ENCODE data around the gene SURF2.
"Not testable (repeated sequence)": the region's sequence is repeated elsewhere in the genome, so short reads cannot be mapped to it uniquely, and the experiment has no call there.

The SURF2 gene

DNA sequence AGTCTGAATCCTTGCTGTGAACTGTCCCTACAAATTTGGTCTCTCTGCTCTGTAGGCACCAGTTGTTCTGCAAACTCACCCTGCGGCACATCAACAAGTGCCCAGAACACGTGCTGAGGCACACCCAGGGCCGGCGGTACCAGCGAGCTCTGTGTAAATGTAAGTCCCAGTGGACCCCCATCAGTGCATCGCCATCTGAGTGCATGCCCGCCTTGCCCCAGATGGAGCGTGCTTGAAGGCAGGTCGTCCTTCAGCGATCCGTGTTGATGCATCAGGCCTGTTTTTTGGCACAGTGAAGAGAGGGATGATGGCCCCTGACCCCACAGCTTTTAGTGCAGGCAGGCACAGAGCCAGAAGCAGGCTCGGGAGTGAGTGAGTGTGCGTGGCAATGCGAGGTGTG, 1.3 kb downstream of the SURF2 start:
- no peak for DNase-seq

DNA sequence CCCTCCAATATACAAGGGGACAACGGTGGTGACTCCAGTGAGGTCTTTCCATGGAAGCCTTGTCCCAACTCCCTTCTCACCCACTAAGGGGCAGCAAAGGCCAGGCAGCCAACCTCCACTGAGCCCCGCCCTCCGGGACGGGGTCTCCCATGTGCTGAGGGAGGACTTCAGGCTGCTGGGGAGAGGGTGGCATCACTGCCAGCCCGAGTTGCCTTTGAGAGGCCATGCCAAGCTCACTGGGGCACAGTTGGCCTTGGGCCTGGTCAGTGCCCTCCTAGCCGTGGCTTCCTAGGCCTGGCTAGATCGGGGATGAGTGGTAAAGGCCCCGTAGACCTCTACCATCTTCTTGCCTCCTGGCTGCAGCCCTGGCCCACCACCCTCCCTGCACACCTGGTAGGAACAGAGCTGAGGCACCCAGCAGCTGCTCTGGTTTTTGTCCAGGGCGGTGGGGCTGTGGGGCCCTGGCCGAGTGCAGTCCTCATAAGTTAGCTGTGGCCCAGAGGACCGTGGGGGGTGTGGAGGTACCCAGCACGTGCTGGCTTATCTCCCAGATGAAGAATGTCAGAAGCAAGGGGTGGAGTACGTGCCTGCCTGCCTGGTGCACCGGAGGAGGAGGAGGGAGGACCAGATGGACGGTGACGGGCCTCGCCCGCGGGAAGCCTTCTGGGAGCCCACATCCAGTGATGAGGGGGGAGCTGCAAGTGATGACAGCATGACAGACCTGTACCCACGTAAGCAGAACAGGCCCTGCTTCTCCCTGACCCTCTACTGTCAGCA, 3.2 kb downstream of the SURF2 start:
- no peak for DNase-seq

DNA sequence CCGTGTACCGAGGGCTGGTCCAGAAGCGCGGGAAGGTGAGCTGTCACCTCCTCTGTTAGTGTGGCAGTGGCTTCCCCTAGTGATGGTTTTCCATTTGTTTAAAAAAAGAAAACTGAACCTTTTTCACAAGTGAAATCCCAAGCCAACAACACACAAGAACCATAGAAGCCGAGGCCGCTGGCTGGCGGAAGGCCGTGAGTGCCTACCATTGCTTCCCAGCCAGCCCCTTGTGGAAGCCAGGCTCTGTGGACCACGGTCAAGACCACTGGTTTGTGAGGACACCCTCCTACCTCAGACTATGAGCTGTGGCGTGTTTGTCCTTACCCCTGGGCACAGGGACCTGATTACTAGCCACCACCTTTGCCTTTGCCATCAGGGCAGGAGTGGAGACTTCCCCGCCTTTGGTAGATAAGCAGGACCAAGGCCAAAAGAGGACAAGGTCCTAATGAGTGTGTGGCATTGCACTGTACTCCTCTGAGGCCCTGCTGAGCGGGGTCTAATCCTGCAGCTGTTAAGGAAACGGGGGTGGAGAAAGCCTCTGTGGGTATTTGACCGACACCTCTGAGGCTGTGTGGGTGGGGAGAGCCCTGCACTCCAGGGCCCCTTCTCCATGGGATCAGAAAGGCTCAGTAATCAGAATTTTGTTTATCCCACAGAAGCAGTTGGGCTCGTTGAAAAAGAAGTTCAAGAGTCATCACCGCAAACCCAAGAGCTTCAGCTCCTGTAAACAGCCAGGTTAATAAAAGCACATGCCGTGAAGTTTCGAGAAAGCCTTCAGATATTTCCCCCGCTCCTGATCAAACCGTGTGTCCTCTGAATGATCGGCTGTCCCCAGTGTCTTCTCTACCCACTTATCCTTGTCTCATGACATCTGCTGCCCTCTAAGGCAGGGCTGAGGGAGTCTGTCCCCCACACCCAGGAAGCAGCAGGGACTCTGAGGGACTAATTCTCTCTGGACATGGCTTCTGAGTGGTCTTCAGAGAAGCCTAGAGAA, 4.3 kb downstream of the SURF2 start:
- DNase-seq, result no peak

DNA sequence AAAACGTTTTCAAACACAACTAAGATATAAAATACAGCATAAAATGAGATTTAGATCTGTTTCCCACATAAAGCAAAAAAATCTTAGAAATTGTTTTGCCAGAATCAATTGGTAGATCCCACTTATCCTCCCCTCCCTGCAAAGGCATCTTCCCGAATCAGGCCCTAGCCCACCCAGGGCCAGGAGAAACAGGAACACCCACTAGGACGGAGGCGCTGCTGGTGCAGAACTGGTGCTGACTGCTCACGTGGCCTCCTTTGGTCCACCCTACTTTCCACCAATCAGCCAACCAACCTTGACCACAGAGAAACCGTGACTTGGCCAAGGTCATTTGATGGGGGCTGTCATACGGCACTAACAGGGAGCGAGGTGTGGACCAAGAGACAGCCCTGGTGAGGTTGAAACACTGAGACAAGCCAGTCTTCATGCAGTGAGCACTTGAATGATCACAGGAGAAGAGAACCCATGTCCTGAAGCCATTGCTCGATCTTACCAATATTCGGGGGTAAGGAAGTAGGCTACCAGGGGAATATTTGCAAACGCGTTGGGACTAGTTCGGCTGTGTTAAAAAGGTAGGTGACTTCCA, 5.2 kb downstream of the SURF2 start:
- no peak for DNase-seq

DNA sequence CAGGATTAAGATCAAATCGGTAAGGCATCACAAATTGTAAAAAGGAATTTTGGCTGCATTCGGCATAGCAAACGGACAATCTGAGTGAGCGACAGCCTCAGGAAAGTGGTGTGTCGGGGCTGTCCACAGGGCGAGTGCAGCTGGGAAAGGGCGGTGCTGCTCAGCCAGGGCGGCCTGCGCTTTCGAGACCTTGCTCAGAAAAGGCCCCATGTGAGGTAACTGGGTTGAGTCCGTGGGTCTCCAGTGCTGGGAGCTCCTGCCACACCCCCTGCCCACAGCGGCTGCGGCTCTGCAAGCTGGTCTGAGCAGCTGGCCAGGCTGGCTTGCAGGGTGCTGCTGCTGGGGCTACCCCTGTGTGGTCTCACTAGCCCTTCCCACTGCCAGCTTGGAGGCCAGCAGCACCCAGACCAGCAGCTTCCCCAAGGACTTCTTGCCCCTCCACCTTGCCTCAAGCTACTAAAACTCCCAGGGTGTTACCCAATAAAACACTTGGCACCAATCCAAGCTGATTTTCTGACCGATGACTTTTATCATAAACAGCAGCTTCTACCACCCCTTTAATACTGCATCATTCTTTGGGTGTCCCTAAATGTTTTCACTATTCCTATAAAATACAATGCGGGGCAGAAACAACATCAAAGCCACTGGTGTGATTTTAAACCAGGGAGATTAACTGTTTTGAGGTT, 6.2 kb downstream of the SURF2 start:
- no peak for DNase-seq

DNA sequence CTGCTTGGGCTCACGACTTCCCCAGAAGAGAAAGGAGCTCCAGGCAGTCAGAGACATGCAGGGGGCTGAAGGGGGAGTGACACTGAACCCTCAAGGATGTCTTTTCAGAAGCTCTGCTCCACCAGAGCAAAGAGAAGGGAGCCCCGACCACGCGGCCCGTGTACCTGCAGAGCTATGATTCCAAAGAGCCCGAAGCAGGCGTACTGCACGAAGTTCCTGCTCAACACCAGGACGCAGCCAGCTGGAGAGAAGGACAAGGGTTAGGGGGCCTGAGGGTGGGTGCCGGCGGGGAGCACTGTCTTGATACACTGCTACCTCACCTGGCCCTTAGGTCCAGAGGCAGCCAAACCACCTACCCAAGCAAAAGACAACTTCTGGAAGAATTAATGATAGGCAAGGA, 10.1 kb downstream of the SURF2 start:
- no peak for DNase-seq

DNA sequence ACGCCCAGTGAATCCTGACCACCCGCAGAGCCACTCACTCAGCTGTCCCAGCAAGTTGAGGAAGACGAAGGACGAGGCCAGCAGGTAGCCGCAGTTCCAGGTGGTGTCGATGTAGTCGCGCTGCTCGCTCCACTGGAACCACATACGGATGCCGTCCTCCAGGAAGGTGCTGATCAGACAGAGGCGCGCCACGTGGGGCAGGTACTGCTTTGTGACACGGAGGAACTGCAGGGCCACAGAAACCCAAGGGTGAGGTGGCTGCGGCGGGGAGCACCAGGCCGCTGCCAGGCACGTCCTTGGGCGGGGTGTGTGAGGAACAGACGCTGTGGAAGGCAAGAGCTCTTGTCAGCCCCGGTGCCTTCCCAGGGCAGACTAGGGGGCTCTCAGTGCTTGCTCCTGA, 10.9 kb downstream of the SURF2 start:
- no peak for DNase-seq

DNA sequence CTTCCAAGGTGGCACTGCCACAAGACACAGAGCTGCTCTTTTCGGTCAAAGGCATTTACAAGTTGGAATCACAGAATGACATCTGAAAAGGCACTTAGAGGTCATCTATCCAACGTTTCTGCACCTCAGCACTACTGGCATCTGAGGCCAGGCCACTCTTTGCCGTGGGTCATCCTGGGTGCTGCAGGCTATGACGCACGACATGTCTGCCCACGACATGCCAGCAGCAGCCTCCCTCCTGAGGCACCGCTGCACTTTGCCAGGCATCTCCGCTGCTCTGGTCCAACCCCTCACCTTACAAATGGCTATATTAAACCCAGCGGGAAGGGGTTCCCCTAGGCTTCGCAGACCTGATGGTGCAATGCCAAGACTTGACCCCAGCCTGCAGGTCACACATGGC, 11.4 kb downstream of the SURF2 start:
- DNase-seq, result no peak

DNA sequence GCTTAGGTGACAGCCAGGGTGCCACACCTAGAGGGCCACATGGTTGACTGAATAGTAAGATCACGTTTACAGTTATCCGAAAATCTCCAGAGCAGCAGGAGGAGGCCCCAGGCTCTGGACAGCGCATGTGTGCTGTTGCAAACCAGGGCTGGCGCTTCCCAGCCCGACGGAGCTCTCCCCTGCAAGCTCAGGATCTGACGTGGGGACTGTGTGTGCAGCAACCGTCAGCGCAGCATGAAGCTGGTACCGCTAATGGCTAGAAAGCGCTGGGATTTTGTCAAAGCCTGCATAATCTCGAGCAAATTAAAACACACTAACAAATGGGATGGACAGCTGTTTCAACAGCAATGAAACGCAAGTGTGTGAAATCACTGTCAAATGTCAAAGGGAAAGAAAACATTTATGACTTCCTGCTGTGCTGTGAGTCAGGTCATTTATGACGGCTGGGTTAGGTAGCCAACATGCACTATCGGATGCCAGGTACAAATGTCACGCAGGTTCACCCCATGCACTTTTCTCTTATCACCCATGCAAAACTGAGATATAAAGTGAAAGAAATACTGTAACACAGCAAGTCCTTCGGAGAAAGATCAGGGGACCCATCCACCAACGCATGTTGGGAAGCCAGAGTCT, 12.0 kb downstream of the SURF2 start:
- DNase-seq, result no peak

DNA sequence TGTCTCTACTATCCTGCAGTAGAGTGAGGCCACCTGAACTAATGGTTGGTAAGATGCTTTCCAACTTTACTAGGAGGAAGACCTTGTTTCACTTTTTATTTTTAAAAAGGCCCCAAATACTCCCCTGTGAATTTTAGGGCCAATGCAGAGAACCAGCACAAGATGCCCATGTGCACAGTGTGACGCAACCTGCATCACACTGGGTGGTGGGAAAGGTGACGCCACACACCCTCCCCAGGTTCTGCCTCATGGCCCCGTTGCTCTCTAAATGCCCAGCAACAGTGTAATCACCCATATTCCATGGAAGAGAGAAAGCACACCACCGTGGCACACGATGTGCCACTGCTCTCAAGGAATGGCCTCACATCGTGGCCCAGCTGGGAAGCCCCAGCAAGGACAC, 13.1 kb downstream of the SURF2 start:
- no peak for DNase-seq

DNA sequence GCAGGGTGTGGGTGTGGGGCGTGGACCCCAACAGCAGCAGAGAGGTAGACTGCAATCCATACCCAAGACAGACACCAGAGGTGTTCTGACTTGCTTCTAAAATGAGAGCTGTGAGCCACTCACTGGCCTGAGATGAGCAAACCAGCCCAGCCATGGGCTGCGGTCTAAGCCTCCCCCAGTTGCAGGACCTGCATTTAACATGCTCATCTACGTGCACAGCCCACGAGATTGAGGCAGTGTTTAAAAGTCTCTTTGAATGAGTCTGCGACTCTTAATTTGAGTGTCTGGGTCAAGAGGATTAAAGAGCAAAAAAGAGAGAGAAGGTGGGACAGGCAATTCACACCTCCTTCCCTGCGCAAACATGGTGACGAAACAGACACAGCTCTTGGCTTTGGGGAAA, 13.6 kb downstream of the SURF2 start:
- no peak for DNase-seq

DNA sequence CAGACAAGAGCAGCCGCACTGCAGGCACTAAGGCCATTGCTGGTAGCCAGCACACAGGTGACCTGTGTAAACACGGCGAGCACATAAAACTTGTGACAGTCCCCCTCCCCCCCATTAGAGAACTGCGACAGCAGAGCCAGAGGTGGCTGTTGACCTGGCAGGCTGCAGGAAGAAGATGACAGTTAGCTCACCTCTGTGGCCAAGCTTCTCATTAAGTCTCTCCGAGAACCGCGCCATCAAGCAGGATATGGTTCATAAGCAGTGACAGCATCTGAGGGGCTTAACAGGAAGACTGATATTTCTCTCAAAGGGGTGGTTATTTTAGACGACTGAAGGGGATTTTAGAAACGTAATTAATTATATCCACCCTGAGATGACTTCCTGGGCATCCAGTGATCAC, 14.3 kb downstream of the SURF2 start:
- no peak for DNase-seq

DNA sequence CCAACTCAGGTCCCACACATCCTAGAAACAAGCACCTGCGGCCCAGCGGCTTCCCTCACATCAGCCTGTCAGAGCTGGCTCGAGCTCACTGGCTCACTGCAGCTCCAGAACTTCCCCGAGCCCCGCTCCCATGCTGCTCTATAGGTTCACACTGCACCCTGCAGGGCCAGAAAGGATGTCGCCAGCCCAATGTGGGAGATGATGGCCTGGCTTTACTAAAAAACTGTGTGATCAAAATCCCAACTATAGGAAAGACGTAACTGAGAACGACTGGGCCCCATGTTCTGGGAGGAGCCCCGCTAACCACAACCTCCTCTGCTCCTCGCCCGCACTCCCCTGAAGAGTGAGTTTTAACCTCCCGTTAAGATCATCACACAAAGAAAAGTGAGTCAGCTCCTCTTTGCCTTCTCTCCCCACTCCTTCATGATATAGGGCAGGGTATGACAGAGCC, 14.9 kb downstream of the SURF2 start:
- no peak for DNase-seq

DNA sequence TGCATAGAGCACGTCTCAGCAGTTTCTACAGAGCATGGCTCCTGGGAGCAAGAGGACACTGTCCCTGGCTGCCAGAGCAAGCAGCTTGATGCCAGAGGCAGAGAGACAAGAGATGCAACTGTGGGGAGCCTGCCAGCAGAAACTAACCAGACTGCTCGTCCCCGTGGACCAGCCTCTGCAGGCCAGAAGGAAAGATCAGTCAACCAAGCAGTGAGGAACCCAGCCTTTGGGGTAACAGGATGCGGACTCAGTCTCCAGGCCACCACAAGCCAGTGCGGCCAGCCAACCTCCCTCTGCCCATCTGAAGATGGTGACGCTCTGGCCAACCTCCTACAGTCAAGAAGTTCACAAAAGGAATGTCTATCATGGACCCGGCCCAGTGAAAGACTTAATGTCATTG, 15.8 kb downstream of the SURF2 start:
- no peak for DNase-seq

DNA sequence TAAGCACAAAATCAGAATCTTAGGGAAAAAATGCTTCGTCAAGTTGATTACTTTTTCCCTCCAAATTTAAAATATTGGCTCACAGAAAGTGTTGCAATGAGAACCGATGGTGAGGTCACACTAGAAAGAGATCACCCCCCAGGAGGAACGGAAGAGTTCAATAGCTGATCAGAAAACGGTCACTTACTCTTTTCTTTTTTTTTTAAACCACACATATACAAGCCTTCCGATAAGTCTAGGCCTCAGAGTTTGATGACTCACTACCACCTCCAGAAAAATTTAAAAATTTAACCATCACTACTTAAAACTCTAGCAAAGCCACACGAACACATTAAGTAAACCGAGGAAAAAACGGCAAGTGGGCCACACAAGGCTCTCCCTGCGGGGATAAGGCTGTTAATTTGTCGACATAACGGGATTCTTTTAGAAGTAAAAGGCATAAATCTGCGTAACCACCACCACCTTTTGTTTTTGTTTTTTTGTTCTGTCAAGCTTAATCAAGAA, 18.3 kb downstream of the SURF2 start:
- DNase-seq, result no peak

DNA sequence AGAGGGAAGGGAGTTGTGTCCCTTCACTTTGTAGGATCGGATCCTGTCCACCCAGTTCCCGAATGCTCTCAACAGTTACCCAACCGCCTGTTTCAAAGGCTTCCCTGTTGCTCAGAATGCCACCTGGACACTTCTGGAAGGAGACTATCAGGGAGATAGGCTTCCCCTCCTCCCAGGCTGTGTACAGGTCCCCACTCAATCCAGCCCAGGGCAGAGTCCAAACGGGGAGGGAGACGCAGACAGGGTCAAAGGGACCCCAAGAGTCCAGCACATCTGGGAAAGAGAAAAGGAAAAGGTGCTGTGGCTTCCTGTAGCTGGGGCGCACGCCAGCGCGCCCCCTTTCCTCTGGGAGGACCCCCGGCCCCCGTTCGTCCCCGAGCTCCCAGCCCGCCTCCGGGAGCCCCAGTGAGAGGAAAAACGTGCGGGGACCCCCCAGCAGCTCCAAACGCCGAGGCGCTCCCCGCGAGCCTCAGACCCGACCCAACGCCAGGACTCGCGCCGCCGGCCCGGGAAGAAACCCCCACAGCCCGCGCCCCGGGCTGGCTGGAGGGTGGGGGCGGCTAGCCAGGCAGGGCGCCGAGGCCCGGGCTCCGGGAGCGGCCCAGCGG, 18.9 kb downstream of the SURF2 start:
- no peak for DNase-seq

DNA sequence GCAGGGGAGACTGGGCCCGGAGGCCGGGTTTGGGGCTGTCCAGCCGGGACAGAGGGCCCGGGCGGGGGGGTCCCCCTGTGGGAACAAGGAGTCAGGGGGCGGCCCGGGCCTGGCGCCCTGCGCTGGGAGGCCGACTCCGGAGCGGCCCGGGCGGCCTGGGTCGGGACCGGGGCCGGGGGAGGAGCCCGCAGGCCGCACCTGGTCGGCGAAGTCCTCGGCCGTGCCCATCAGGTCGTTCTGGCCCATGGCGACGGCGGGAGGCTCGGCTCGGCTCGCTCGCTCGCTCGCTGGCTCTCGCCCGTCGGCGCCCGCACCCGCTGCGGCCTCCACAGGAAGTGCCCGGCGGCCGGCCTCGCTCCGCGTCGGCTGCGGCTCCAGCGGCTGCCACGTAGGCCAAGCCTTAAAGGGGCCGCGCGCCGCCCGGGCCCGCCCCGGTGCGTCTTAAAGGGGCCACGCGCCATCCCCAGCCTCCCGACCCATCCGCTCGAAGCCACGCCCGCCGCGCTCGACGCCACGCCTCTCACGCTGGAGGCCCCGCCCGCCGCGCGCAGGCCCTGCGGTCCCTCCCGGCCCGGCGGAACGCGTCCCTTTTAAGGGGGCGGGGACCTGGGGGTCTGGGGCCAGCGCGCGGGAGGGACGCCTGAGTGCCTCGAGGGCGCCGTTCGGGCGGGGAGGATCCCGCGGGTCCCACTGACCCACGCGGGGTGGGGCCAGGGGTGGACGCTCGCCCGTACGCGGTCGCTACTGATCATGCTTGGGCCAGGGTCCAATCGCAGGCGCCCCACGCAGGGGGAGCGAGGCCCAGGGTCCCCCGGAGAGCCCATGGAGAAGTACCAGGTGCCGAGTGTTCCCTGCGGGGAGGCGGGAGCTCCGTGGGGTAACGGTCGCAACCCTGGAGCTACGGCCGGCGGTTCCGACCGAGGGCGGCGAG, 19.6 kb downstream of the SURF2 start, which contains the start of the genes STKLD1 and SURF4:
STKLD1 (plus strand) TSS at position 643 of the 931 bp plus-strand sequence; CDS start at position 751, 108 bp downstream.
SURF4 (minus strand) TSS at position 337 of the 931 bp plus-strand sequence; CDS start at position 246, 91 bp downstream.
- peak; percentile 95 for DNase-seq

DNA sequence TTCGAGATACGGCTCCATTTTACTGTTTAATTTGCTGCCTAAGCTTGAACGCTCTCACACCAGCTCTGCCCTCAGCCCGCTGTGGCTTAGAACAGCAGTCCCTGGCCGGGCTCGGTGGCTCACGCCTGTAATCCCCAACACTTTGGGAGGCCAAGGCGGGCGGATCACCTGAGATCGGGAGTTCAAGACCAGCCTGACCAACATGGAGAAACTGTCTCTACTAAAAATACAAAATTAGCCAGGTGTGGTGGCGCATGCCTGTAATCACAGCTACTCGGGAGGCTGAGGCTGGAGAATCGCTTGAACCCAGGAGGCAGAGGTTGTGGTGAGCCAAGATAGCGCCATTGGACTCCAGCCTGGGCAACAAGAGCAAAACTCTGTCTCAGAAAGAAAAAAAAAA, 20.9 kb downstream of the SURF2 start:
- not testable (repeated sequence) for DNase-seq

DNA sequence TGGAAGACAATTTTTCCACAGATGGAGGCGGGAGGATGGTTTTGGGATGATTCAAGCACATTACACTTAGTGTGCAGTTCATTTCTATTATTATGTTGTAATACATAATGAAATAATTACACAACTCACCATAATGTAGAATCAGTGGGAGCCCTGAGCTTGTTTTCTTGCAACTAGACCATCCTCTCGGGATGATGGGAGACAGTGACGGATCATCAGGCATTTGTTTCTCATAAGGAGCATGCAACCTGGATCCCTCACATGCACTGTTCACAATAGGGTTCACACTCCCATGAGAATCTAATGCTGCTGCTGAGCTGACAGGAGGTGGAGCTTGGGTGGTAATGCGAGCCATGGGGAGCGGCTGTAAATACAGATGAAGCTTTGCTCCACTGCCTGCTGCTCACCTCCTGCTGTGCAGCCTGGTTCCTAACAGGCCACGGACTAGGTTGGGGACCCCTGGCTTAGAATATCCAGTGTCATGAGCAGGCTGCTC, 21.4 kb downstream of the SURF2 start:
- no peak for DNase-seq

DNA sequence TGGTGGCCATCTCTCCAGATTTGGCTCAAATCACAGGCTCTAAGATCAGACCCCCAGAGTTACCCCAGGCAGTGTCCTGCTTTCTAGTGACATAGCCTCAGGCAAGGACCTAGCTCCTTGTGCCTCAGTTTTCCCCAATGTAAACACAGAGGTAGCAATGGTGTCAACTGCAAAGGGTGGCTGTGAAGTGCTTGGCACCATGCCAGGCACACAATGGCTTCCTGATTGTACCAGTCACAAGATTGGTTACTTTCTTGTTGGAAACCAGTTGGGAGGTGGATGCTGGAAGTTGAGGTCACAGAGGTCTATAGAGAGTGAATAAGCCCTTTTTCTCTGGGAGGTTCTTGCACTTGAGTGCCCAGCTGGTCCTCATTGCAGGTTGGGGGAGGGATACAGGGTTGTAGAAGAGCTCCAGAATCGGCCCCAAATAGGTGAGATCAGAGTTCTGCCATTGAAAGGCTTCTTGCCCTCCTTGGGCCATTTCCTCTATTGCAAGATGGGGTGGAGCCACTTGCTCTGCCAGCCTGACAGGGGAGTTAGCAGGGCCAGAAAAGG, 22.1 kb downstream of the SURF2 start:
- no peak for DNase-seq
